GM23338 (cell line): ENCODE measurements around the gene BICD2. TPM values are rescaled to one million over a fixed set of nuclear protein-coding genes. Genes with fewer than 3 reads are reported as not detected.

ENCODE experiments used
- ATAC-seq: fragments of 200-7000 bp; cut with Tn5 transposase; 3 replicates; pipeline ENCODE4 v1.9.1; 2020
- DNase-seq: peaks from one replicate; pipeline ENCODE4 v3.0.0-alpha.2; 2015; ENCODE audit warnings: low spot score
- H2AFZ ChIP-seq: fragments of 200-600 bp; sonication (generic); 2 replicates; pipeline ENCODE4 v1.8.0; 2016; ENCODE audit warnings: antibody characterized with exemption, mild to moderate bottlenecking, moderate library complexity
- H3F3A ChIP-seq: fragments of 200-600 bp; sonication (generic); replicated peaks from 2 replicates; pipeline ENCODE4 v1.8.0; 2017; ENCODE audit warnings: antibody characterized with exemption, mixed run types, low read depth
- H3K27ac ChIP-seq: fragments of 200-600 bp; sonication (generic); 2 replicates; pipeline ENCODE4 v1.6.1; 2016; ENCODE audit warnings: low read depth
- H3K27me3 ChIP-seq: fragments of 200-600 bp; sonication (generic); 2 replicates; pipeline ENCODE4 v1.8.0; 2016; ENCODE audit warnings: mild to moderate bottlenecking, mixed run types, moderate library complexity; ENCODE audit not compliant: insufficient read depth
- H3K36me3 ChIP-seq: fragments of 200-600 bp; sonication (generic); 2 replicates; pipeline ENCODE4 v1.8.0; 2016; ENCODE audit warnings: mild to moderate bottlenecking; ENCODE audit not compliant: insufficient read depth
- H3K4me1 ChIP-seq: fragments of 200-600 bp; sonication (generic); 2 replicates; pipeline ENCODE4 v1.8.0; 2016; ENCODE audit warnings: mild to moderate bottlenecking, moderate library complexity; ENCODE audit not compliant: insufficient read depth
- H3K4me2 ChIP-seq: fragments of 200-600 bp; sonication (generic); 2 replicates; pipeline ENCODE4 v1.7.1; 2017; ENCODE audit warnings: mixed run types
- H3K4me3 ChIP-seq: fragments of 200-600 bp; sonication (generic); 2 replicates; pipeline ENCODE4 v1.6.1; 2016; ENCODE audit warnings: mixed run types
- H3K79me2 ChIP-seq: fragments of 200-600 bp; sonication (generic); replicated peaks from 2 replicates; pipeline ENCODE4 v1.8.0; 2017; ENCODE audit warnings: mild to moderate bottlenecking; ENCODE audit not compliant: insufficient read depth
- H3K9me2 ChIP-seq: fragments of 200-600 bp; sonication (generic); 2 replicates; pipeline ENCODE4 v1.8.0; 2017; ENCODE audit not compliant: insufficient read depth
- H4K20me1 ChIP-seq: fragments of 200-600 bp; sonication (generic); replicated peaks from 2 replicates; pipeline ENCODE4 v1.8.0; 2017; ENCODE audit warnings: mild to moderate bottlenecking; ENCODE audit not compliant: insufficient read depth
- H3K27ac Mint-ChIP-seq: 2 replicates; pipeline ENCODE4 v1.8.0; 2020; ENCODE audit warnings: inconsistent platforms, mild to moderate bottlenecking, moderate library complexity, mixed read lengths
- H3K27me3 Mint-ChIP-seq: 3 replicates; pipeline ENCODE4 v1.8.0; 2022; ENCODE audit warnings: low read depth, mild to moderate bottlenecking, moderate library complexity, mixed read lengths, inconsistent platforms; ENCODE audit not compliant: insufficient read depth, poor library complexity
- H3K36me3 Mint-ChIP-seq: 3 replicates; pipeline ENCODE4 v1.8.0; 2021; ENCODE audit warnings: low read depth, mild to moderate bottlenecking, inconsistent platforms, moderate library complexity, mixed read lengths
- H3K4me1 Mint-ChIP-seq: 3 replicates; pipeline ENCODE4 v1.8.0; 2020; ENCODE audit warnings: mild to moderate bottlenecking, inconsistent platforms, mixed read lengths
- H3K4me3 Mint-ChIP-seq: 3 replicates; pipeline ENCODE4 v1.8.0; 2021; ENCODE audit warnings: moderate library complexity, mild to moderate bottlenecking, inconsistent platforms, mixed read lengths
- H3K9me3 Mint-ChIP-seq: 3 replicates; pipeline ENCODE4 v1.8.0; 2020; ENCODE audit warnings: moderate library complexity, mild to moderate bottlenecking, inconsistent platforms, mixed read lengths
- CREB1 ChIP-seq: fragments of 250-450 bp; sonication (Bioruptor Pico); IDR thresholded peaks from 2 replicates; pipeline ENCODE4 v1.5.0; 2020; ENCODE audit warnings: low read depth, mild to moderate bottlenecking, moderate library complexity
- ETS1 ChIP-seq: IDR thresholded peaks from 2 replicates; pipeline ENCODE4 v1.6.1; 2016; ENCODE audit warnings: antibody characterized with exemption
- NANOG ChIP-seq: IDR thresholded peaks from 2 replicates; pipeline ENCODE4 v1.6.1; 2016; ENCODE audit warnings: antibody characterized with exemption, borderline replicate concordance
- ZNF114 ChIP-seq: fragments of 250-450 bp; sonication (Bioruptor Pico); IDR thresholded peaks from 2 replicates; pipeline ENCODE4 v1.5.0; 2020; ENCODE audit warnings: mild to moderate bottlenecking, moderate library complexity
- polyA plus RNA-seq: library from polyadenylated mRNA; unstranded; fragments of >200 nt; fragmentation: Nextera tagmentation; extraction: Ambion mirVana; gene quantifications from 2 replicates; pipeline ENCODE4 v1.2.1, GENCODE V29; 2016
- total RNA-seq: library from RNA; depleted of rRNA; stranded (reverse); fragments of >200 nt; shearing (Covaris generic); gene quantifications from 2 replicates; pipeline ENCODE4 v1.2.3, GENCODE V29; 2014
- TF ChIP-seq, protein P1 (sequence below): fragments of 250-450 bp; sonication (Bioruptor Pico); IDR thresholded peaks from 2 replicates; pipeline ENCODE4 v1.5.0; 2020; ENCODE audit warnings: mild to moderate bottlenecking, moderate library complexity

BICD2 gene
- total and polyA plus RNA-seq, 2 experiments from 2014 or later: 8.7 to 34.3 TPM

GRCh38 chr9:92679413-92680165 lies 85.0 kb downstream of the BICD2 start:
- H3K27me3 ChIP-seq: no peaks in the 10 kb centered on the region
- no peaks in the 10 kb centered on the region for H3K9me2 ChIP-seq
- TF ChIP-seq ETS1: no peak
- no peak for TF ChIP-seq NANOG
- no peak for TF ChIP-seq CREB1 (CRISPR knock-in tag)
- no peak for TF ChIP-seq ZNF114
- TF ChIP-seq, protein P1, sequence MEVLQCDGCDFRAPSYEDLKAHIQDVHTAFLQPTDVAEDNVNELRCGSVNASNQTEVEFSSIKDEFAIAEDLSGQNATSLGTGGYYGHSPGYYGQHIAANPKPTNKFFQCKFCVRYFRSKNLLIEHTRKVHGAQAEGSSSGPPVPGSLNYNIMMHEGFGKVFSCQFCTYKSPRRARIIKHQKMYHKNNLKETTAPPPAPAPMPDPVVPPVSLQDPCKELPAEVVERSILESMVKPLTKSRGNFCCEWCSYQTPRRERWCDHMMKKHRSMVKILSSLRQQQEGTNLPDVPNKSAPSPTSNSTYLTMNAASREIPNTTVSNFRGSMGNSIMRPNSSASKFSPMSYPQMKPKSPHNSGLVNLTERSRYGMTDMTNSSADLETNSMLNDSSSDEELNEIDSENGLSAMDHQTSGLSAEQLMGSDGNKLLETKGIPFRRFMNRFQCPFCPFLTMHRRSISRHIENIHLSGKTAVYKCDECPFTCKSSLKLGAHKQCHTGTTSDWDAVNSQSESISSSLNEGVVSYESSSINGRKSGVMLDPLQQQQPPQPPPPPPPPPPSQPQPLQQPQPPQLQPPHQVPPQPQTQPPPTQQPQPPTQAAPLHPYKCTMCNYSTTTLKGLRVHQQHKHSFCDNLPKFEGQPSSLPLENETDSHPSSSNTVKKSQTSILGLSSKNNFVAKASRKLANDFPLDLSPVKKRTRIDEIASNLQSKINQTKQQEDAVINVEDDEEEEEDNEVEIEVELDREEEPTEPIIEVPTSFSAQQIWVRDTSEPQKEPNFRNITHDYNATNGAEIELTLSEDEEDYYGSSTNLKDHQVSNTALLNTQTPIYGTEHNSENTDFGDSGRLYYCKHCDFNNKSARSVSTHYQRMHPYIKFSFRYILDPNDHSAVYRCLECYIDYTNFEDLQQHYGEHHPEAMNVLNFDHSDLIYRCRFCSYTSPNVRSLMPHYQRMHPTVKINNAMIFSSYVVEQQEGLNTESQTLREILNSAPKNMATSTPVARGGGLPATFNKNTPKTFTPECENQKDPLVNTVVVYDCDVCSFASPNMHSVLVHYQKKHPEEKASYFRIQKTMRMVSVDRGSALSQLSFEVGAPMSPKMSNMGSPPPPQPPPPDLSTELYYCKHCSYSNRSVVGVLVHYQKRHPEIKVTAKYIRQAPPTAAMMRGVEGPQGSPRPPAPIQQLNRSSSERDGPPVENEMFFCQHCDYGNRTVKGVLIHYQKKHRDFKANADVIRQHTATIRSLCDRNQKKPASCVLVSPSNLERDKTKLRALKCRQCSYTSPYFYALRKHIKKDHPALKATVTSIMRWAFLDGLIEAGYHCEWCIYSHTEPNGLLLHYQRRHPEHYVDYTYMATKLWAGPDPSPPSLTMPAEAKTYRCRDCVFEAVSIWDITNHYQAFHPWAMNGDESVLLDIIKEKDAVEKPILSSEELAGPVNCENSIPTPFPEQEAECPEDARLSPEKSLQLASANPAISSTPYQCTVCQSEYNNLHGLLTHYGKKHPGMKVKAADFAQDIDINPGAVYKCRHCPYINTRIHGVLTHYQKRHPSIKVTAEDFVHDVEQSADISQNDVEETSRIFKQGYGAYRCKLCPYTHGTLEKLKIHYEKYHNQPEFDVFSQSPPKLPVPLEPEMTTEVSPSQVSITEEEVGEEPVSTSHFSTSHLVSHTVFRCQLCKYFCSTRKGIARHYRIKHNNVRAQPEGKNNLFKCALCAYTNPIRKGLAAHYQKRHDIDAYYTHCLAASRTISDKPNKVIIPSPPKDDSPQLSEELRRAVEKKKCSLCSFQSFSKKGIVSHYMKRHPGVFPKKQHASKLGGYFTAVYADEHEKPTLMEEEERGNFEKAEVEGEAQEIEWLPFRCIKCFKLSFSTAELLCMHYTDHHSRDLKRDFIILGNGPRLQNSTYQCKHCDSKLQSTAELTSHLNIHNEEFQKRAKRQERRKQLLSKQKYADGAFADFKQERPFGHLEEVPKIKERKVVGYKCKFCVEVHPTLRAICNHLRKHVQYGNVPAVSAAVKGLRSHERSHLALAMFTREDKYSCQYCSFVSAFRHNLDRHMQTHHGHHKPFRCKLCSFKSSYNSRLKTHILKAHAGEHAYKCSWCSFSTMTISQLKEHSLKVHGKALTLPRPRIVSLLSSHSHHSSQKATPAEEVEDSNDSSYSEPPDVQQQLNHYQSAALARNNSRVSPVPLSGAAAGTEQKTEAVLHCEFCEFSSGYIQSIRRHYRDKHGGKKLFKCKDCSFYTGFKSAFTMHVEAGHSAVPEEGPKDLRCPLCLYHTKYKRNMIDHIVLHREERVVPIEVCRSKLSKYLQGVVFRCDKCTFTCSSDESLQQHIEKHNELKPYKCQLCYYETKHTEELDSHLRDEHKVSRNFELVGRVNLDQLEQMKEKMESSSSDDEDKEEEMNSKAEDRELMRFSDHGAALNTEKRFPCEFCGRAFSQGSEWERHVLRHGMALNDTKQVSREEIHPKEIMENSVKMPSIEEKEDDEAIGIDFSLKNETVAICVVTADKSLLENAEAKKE: no peak
- H3F3A ChIP-seq: no peaks in the 10 kb centered on the region
- 0 out of 2 replicates have a peak overlapping the region, but pooled peaks have one; percentile 8 for H2AFZ ChIP-seq
- ATAC-seq (peak; percentile 86), DNase-seq (peak; percentile 33)
- Mint-ChIP-seq H3K4me1 (peaks cover 15% of the 10 kb centered on the region), H3K27me3 (peaks cover 7% of the 10 kb centered on the region), H3K27ac (peak overlapping the region; percentile 82), H3K4me3 (no peak overlapping the region; the same call in 2 of the 3 replicates), H3K9me3 (no peaks in the 10 kb centered on the region), H3K36me3 (no peaks in the 10 kb centered on the region)
- H3K36me3 ChIP-seq: no peaks in the 10 kb centered on the region
- no peak overlapping the region for H3K4me3 ChIP-seq
- no peak overlapping the region for H3K4me2 ChIP-seq
- H3K79me2 ChIP-seq: no peaks in the 10 kb centered on the region
- H3K4me1 ChIP-seq: peaks cover 10% of the 10 kb centered on the region
- no peaks in the 10 kb centered on the region for H4K20me1 ChIP-seq
- H3K27ac ChIP-seq: peak overlapping the region; percentile 59; the same call in 1 of the 2 replicates
